Stimulated activated CD8-positive, alpha-beta memory T cell treated with anti-CD3 and anti-CD28 coated beads, Interleukin-2, amount 100 ng/mL, for 48 hours (primary cell): ENCODE results near the gene MAP10.
"Not testable (repeated sequence)": the region's sequence is repeated elsewhere in the genome, so short reads cannot be mapped to it uniquely, and the experiment has no call there.

Source experiments
- DNase-seq, 2 donors: peaks; one replicate each; pipeline ENCODE4 v3.0.0-alpha.2; 2020; ENCODE audit warnings: low read depth in 2 of 2

The MAP10 gene, protein sequence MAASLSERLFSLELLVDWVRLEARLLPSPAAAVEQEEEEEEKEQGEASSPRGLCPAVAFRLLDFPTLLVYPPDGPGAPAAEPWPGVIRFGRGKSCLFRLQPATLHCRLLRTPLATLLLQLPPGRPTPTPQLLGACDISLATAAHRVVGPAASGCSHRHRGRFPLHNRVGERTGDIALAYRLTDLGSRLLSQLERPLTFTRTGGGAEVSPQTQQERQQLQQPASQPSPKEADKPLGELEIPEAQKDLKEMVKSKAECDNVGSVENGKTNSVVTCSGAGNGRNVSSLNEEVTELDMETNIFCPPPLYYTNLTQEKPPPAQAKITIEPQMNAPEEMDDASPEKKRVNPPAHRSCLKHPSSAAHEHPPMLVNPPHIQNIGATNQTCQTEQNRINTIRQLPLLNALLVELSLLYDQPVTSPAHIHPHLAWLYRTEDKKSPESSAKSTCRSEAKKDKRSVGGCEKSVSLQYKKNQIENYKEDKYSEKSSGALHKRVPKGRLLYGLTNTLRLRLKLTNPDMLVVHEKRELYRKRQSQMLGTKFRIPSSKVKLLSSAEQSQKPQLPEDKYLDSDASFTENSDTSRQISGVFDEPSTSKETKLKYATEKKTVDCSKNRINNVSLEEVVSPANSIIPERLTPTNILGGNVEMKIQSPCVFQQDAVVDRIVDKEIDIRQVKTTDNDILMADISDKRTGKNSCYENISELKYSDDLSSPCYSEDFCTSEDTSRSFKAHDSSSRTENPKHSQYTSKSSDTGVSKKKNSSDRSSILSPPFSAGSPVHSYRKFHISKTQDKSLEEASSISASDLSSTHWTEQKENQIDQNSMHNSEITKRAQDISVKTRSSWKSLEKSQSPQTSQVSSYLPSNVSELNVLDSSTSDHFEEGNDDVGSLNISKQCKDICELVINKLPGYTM

DNA sequence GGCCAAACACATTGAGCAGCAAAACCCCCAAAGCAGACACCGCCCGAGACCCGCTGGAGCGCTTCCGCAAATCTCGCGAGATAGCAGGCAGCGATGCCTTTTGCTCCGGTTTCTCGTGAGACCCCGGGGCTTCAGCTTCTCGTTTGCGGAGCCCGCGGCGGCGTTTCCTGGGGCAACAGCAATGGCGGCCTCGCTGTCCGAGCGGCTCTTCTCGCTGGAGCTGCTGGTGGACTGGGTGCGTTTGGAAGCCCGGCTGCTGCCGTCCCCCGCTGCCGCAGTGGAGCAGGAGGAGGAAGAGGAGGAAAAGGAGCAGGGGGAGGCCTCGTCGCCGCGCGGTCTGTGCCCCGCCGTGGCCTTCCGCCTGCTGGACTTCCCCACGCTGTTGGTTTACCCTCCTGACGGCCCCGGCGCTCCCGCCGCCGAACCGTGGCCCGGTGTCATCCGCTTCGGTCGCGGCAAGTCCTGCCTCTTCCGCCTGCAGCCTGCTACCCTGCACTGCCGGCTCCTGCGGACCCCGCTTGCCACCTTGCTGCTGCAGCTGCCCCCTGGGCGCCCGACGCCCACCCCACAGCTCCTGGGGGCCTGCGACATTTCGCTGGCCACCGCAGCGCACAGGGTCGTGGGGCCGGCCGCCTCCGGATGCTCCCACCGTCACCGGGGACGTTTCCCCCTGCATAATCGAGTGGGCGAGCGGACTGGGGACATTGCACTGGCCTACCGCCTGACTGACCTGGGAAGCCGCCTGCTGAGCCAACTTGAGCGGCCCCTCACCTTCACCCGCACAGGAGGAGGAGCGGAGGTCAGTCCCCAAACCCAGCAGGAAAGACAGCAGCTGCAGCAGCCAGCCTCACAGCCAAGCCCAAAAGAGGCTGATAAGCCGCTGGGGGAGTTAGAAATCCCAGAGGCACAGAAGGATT is at the start of gene MAP10:
Gene MAP10 (plus strand): TSS at position 148 of the 917 bp plus-strand sequence. CDS start 34 bp downstream, at position 182.
- DNase-seq, result peak; percentile 43 to 62

DNA sequence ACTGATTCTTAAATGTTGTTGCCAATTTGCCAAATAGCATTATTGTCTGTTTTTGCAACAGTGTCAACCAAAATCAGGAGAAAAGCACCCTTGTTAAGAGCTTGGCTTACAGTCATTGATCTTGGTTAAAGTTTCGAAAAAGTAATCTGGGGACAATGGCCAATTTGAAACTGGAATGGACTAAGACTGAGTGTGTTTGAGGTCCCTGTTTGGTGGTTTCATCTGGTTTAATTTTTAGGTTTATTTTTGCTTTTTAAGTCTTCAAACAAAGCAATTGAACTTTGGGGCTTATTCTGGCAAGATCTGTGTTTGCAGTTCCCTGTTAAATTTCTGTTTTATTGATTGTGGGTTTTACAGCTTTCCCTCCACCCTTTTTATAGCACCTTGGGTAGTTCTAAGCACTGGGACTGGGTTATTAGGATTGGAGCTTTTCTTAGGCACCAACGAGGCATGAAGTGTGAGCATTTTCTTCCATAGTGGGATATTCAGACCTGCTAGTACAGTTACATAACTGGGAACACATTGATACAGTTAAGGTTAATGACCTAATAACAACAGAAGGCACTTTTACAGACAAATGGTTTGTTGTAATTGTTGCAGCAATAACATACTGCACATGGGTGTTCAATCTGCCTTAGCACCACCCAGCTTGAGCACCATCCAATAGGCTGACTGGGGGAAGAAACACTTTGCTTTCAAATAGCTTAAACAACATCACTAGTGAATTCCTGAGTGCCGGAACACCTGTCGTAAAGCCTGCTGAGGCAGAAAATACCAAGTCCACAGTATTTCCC is 40.6 kb upstream of the MAP10 start:
- DNase-seq, result no peak

DNA sequence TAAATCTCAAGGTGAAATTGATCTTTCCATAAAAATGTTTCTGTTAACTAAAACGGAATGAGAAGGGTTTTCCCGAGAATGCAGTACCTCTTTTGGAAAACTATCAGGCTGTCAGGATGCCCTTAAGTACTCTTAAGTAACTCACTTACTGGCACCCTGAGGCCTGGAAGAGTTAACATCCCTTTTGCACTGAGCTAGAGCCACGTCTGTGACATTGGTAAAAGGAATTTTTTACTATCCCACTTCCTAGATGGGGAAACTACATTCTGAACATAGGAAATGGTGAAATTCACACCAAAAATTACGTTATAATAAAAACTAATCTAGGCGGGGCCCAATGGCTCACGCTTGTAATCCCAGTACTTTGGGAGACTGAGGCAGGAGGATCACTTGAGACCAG is 39.7 kb upstream of the MAP10 start:
- DNase-seq, result no peak

DNA sequence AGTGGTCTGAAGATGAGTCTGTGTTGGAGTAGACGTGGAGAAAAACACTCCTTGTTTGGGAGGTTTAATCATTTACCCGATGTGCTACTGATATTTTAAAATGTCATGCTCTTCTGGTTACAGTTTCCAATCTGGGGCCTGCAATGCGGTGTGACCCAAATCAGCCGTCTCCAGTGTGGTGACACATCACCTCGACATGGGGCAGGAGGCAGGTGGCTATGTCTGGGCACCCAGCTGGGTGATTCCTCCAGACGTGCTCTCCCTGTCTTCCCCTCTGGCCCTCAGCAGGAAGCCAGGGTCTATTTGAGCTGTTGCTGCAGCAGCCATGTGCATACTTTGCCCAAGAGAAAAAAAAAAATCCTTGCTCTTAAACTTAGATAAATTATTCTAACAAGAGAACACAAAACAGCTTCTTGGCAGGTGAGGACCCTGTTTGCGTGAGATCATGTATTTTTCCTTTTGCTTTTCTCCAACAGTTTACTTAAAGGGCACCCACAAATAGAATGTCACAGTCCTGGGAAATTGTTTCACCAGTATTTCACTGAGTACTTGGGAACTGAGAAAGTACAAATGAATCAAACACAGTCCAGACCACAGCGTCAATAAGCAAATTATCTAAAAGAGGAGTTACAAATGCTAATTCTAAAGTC is 38.9 kb upstream of the MAP10 start:
- DNase-seq, result no peak

DNA sequence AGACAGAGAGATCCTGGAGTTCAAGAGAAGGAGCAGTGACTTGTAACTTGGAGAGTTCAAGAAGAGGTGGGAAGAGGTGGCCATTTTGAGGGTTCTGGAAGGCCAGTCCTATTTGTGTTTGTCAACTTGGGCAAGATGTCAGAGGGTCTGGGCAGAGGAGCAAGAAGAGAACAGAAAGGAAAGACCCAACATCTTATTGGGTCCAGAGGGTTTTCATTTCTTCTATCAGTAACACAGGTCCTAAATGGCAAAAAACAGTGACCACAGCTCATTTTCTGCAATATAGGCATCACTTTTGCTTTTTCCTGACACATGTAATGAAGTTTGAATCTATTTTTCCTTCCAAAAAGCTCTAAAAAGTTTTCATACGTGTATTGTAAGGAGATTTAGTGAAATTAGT is 38.3 kb upstream of the MAP10 start:
- DNase-seq, result no peak

DNA sequence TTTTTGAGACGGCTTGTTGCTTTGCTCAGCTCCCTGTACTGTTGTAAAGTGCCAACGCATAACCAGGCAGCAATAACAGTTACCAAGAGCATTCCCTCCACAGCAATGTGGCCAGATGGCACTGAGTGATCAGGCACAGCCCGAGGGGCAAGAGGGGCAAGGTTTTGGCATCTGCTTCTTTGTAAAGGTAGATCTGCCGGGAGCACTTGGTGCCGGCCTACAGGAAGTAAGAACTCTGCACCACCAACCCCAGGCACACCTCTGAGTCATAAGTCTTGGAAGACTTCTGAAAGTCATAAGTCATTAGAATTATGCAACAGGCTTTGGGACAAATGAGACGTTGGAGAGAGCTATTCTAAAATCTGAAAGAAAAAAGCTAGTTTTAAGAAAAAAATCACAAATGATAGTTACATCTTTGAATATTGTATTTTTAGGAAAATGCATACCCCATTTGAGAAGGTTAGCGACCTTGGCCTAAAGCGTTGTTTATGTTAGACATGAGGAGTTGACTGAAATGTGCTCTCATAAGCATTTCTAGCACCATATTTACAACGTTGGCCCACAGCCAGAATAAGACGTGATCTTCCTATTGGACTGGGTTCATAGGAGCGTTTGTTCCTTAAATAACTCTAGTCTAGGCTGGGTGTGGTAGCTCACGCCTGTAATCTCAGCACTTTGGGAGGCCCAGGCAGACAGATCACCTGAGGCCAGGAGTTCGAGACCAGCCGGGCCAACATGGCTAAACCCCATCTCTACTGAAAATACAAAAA is 37.7 kb upstream of the MAP10 start:
- DNase-seq, result no peak

DNA sequence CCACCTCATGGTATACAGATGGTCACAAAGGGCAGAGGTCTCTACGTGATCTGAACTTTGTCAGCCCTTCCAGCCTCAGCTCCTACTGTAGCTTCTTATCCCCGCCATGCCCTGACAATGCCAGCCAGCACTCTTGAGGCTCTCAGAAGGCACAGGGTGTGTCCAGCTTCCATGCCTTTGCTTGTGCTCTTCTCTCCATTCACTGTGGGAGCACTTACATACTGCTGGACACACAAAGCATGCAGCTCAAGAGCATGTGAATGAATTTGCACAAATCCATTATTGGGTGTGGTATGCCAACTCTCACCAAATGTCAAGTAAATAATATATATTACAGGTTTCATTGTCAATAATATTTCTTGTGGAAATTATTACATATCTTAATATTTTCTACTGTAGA is 36.4 kb upstream of the MAP10 start:
- no peak for DNase-seq

DNA sequence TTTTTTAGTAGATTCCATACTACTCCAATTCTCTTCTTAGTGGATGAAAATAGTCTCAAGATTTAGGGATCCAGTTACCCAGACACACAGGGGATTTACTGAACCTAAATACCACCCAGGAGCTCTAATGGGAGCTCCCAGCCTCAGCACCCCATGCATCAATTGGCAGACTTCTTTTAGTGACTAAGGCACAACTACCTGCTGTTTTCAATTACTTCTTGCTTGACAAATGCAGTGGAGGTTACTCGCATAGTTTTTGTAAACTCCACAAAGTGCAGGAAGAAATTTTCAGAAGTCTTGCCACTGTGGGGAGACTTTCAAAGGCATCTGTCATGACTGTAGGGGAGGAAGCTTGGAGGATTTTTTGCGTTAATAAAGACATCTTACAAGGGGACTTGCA is 35.5 kb upstream of the MAP10 start:
- no peak for DNase-seq

DNA sequence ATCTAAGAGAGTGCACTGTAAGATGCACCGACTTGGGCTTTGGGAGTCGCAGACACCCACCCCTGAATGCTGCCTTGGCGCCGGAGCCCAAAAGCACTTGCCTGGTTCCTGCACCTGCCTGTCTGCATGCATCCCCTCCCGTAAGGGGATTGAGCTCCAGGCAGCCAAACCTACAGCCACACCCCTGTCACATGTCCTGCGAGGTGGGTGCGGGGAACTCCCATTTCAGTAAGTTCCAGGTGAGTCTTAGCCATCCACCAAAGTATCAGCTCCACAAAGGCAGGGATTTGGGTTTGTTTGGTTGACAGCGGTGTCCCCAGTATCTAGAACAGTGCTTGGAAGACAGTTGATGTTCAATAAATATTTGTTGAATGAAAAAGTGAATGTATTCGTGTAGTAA is 31.5 kb upstream of the MAP10 start:
- no peak for DNase-seq

DNA sequence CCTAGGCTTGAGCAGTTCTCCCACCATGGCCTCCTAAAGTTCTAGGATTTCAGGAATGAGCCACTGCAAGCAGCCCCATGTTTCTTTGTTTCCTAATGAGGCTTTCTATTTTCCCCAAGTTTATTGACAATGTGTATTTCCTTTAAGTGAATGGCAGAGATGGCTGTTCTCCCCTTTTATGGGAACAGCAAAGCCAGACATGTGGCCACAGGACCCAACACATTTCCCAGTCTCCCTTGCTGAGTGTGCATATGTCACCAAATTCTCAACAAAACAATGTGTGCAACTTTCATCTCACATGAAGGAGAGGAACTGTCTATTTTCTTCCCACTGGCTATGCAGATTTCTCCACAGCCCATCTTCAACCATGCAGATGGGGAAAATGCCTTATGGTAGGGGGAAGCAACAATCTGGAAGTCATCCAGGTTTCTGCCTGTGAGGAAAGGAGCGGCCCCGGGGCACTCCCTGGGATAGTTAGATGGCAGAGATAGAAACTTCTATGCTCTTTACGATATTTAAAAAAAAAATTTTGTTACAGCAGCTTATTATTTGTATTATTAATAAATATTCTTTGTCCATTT is 28.6 kb upstream of the MAP10 start:
- DNase-seq, result no peak

DNA sequence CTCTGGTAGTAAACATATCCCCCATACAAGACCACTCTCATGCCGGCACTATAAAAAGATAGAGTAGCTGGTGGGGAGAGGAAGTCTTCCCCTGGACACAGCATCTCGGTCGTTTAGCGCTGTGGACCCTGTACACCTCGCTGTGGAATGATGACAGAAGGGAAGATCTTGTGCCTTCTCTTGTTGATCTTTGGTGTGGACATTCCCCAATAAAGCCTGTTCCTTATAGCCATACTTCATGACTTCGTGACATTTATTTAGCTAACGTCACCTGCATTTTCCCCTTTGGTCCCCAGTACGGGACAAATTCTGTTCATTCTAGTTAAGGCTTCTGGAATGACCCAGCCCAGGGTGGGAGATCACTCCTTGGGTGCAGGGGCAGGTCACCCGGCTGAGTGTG is 24.9 kb upstream of the MAP10 start:
- no peak for DNase-seq

DNA sequence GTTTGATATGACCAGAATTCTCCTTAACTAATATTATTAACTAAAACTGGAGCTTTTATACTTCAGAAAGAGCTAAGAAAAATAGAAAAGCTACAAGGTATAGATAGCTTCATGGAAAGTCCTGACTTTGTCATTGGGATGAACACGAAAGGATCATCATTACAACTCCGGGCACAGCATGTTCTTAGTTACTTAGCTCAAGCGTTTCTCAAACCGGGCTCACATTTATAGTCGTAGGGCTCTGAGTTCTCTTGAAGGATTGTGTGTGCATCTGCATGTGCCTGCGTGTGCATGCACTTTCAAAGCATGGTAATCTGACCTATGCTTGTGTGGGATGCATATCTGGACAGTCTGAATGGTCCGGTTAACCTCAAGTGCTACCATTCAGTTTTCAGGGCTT is 20.4 kb upstream of the MAP10 start:
- DNase-seq, result no peak

DNA sequence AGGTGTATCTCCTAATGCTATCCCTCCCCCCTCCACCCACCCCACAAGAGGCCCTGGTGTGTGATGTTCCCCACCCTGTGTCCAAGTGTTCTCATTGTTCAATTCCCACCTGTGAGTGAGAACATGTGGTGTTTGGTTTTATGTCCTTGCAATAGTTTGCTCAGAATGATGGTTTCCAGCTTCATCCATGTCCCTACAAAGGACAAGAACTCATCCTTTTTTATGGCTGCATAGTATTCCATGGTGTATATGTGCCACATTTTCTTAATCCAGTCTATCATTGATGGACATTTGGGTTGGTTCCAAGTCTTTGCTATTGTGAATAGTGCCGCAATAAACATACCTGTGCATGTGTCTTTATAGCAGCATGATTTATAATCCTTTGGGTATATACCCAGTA is 19.6 kb upstream of the MAP10 start:
- not testable (repeated sequence) for DNase-seq

DNA sequence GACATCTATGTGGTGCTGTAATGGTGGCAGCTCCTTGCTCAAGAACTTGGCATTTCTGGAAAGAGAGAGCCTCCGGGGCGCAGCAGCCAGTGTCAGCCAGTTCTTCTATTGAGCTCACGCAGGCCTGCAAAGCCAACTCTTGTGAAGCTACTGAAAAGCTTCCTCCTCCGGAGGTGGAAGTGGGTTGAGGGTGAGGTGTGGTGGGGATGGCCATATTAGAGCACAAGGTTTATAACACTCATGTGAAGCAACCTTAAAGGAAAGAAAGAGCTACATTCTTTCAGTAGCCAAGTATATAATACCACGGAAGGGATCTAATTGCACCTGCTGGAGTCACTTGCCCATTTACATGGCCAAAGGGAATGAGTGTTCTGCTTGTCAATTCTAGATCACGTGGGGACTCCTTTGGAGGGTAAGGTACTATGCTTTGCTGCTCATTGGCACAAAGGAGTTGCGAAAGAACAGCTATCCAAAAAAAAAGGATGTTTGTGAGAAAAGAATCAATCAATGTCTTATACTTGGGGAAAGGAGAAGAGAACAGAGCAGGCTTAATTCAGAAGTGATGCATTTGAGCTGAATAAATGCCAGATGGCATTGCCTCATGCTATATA is 18.3 kb upstream of the MAP10 start:
- DNase-seq, result no peak

DNA sequence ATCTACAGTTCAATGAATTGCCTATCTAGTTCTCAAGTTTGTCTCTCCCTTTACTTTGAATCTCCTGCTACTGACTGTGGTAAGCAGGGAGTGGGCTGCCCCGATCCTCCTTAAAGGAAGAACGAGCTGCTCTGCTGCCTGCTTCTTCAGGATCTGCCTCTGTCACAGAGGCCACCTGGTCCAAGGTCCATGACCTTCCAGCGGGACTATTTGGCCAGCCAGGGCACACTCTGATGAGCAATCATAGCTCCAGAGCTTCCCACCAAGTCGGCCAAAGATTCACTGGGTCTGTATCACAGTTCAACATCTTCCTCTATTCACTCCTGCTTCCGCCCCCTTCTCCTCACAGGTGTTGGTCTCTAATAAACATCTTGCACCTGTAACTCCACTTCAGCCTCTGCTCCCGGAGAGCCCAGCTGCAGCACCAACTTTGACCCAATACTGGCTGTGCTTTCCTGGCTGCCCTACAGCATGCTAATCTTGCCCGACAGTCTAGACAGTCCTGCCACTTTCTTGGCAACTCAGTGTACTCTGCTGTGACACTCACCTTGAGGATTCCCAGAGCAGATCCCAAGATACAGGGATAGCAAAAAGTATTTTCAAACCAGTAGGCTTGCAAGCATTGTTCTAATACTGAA is 16.9 kb upstream of the MAP10 start:
- DNase-seq, result no peak

DNA sequence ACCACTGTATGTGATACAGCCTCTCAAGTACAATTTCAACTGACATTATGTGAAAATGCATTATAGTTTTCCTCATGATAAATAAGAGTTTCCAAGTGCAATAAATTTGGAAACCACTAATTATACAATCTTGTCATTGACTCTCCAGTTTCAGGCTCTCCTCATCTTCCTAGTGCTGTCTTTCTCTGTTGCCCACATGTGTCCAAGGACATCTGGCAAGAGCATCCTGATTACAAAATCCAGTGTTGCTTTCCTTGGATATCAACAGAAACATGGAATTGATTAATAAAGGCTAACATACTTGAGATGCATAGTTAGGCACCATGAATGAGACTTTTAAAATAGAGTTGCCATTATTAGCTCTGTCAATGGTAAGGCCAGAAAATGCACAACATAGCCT is 15.6 kb upstream of the MAP10 start:
- no peak for DNase-seq

DNA sequence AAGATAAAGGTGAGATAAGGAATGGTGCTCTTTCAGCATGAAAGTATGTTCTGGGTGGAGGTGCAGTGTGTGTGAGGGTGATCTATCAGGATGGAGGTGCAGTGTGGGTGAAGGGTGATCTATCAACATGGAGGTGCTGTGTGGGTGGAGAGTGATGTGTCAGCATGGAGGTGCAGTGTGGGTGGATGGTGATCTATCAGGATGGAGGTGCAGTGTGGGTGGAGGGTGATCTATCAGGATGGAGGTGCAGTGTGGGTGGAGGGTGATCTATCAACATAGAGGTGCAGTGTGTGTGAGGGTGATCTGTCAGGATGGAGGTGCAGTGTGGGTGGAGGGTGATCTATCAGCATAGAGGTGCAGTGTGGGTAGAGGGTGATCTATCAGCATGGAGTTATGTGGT is 12.3 kb upstream of the MAP10 start:
- no peak for DNase-seq

DNA sequence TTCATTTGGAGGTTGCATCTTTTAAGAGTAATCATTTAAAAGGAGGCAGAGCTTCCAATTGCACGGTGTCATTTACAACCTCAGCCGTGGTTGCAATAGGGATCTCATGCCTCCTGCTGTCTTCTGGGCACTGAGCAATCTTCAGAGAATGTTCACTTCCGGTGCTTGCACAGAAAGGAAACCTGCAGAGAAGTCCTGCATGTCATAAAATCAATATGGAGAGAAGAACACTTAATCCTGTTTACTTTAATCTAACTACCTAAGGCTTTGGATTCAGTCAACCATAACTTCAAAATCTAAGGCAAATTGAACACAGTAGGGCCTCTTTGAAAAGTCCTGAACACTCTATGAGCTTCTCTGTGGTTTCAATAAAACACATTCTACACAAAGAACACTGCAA is 11.3 kb upstream of the MAP10 start:
- no peak for DNase-seq
